ENCODE data around the gene SYT9. TPM values are rescaled to one million over a fixed set of nuclear protein-coding genes. Genes with fewer than 3 reads are reported as not detected.
"Not testable (repeated sequence)": the region's sequence is repeated elsewhere in the genome, so short reads cannot be mapped to it uniquely, and the experiment has no call there.

Gene SYT9
- total and polyA plus RNA-seq, 2 of the 8 experiments (the other 6 are each of a cell fraction or from before 2014, with no cell fraction given): 1.5 to 2.9 TPM

DNA sequence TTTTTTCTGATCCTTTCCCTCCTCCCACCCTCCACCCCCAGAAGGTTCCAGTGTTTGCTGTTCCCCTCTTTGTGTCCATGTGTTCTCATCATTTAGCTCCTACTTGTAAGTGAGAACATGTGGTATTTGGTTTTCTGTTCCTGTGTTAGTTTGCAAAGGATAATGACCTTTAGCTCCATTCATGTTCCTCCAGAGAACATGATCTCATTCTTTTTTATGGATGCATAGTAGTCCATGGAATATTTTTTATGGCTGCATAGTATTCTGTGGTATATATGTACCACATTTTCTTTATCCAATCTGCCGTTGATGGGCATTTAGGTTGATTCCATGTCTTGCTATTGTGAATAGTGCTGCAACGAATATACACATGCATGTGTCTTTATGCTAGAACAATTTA lies 83.7 kb downstream of the SYT9 start:
- CTCF ChIA-PET (ENCODE audit: partially characterized antibody): interaction anchor here (0.8 to 1.7 kb wide), 8 partner anchors 10 to 214 kb away, joined by 3 to 6 read pairs (median 3); no protein-coding TSS in a partner anchor
- H3K9ac ChIP-seq (replicated peaks in 1 of 4; ENCODE audit: extremely low read depth in 1 of 4, low read depth in 3 of 4, low read length in 3 of 4); H3K4me3 ChIP-seq (ENCODE audit: extremely low read depth in 1 of 4, insufficient read depth in 2 of 4, low read depth in 3 of 4, low read length in 4 of 4); H3K79me2 ChIP-seq (ENCODE audit: control insufficient read depth in 1 of 2, insufficient read depth in 2 of 2, low read length in 2 of 2); H3K4me2 ChIP-seq (ENCODE audit: insufficient read depth in 1 of 2, low read depth in 2 of 2, low read length in 2 of 2); H3K23ac ChIP-seq (ENCODE audit: insufficient read length); H3K36me3 ChIP-seq (ENCODE audit: control insufficient read depth in 2 of 4, insufficient read depth in 4 of 4, low read length in 3 of 4); H2BK20ac ChIP-seq (ENCODE audit: low read length); H3K4ac ChIP-seq (replicated peaks; ENCODE audit: insufficient read length, low read depth, low read length); H3K56ac ChIP-seq (replicated peaks; ENCODE audit: insufficient read length, low read depth, low read length); H2AK5ac ChIP-seq (ENCODE audit: low read depth, low read length); H2BK120ac ChIP-seq (replicated peaks; ENCODE audit: low read depth, low read length); H4K20me1 ChIP-seq (replicated peaks in 1 of 2; ENCODE audit: control insufficient read depth in 1 of 2, insufficient read depth in 2 of 2, low read length in 2 of 2); H2BK12ac ChIP-seq (ENCODE audit: low read depth, low read length); DNase-seq (ENCODE audit: low read depth in 1 of 2, low spot score in 2 of 2); H2AFZ ChIP-seq (ENCODE audit: low read length); H4K8ac ChIP-seq (ENCODE audit: extremely low read depth, insufficient read depth, low read length); H3K4me1 ChIP-seq (replicated peaks in 1 of 4; ENCODE audit: control insufficient read depth in 3 of 4, insufficient read depth in 4 of 4, low read length in 3 of 4); H3K9me3 ChIP-seq (ENCODE audit: insufficient read depth in 2 of 2, low read depth in 1 of 2, low read length in 1 of 2); H3K23me2 ChIP-seq (ENCODE audit: low read depth, low read length); H3K79me1 ChIP-seq (ENCODE audit: low read depth, low read length); H2BK5ac ChIP-seq (ENCODE audit: low read depth, low read length); H4K91ac ChIP-seq (replicated peaks; ENCODE audit: insufficient read length, low read length); H2BK15ac ChIP-seq (ENCODE audit: low read length); H3K14ac ChIP-seq (ENCODE audit: insufficient read length); H3K27ac ChIP-seq (ENCODE audit: low read depth, low read length); POLR2A ChIA-PET (ENCODE audit: partially characterized antibody); H3K27me3 ChIP-seq (replicated peaks in 1 of 4; ENCODE audit: control insufficient read depth in 3 of 4, extremely low read depth in 1 of 4, insufficient read depth in 3 of 4, low read length in 3 of 4); H4K5ac ChIP-seq (ENCODE audit: insufficient read length, low read depth, low read length); FAIRE-seq; H3K18ac ChIP-seq (ENCODE audit: extremely low read depth, low read length): not testable (repeated sequence)
- WGBS, 2 experiments (ENCODE audit: extremely low coverage in 1 of 2, insufficient coverage in 1 of 2, insufficient read length in 1 of 2, insufficient replicate concordance in 2 of 2, low coverage in 1 of 2, low lambda C conversion rate in 2 of 2, missing lambda C conversion rate in 1 of 2): 87% methylated on average over 2 of the region's 2 CpGs; no CpG with 5 or more reads in 1 of the 2 experiments

Measured in H1 (cell line).